HL-60 (cell line): ENCODE measurements around the gene LOXL3.
A peak's percentile ranks its signal among the peaks of the same experiment; 100 is the strongest.

Experiments used
- CTCF ChIP-seq: IDR thresholded peaks from one replicate; pipeline ENCODE4 v1.5.1; 2011; ENCODE audit warnings: low read length, control low read depth, inconsistent platforms; ENCODE audit not compliant: insufficient read depth
- POLR2AphosphoS5 ChIP-seq: IDR thresholded peaks from 2 replicates; pipeline ENCODE4 v1.6.1; 2012; ENCODE audit warnings: low read depth
- SPI1 ChIP-seq: IDR thresholded peaks from 2 replicates; pipeline ENCODE4 v1.6.1; 2012; ENCODE audit warnings: low read depth, mild to moderate bottlenecking, borderline replicate concordance

GRCh38 chr2:74553892-74554819, at the start of gene LOXL3, which contains the start of gene DOK1:
- TF ChIP-seq CTCF (no peak), POLR2AphosphoS5 (0 out of 2 replicates have a peak, but pooled peaks have one; percentile 17), SPI1 (no peak)
